Measurements from ENCODE around the gene FGF14. TPM values are rescaled to one million over a fixed set of nuclear protein-coding genes. Genes with fewer than 3 reads are reported as not detected.

FGF14 gene
- total RNA-seq, 4 donors from 2014 or later = under 0.01 to 2.4 (median 0.99) TPM

DNA sequence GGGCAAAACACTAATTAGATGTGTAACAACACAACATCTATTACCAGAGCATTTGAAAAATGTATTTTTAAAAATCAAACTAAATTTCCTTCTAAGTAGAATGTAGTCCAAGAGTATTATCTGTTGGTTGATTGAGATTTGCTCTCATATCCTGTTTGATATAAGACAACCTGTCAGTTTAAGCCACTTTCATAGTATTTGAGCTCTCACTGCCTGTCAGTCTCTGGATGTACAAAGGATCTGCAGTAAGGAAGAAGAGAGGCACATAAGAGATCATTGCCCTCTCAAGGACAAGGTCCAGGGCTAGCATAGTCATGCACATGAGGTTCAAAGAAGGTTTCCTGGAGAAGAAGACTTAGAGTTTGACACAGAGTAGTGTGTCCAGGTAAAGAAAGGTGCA lies 57.4 kb downstream of the FGF14 start:
- intact Hi-C loops (cut with DNase I; ENCODE audit: low total_unique reads) = no loop called here
- H3K4me3 ChIP-seq = no peak overlapping the region
- no peak for DNase-seq
- H3K27me3 ChIP-seq = no peaks in the 10 kb centered on the region
- H3K4me1 ChIP-seq = no peaks in the 10 kb centered on the region
- no peaks in the 10 kb centered on the region for H3K36me3 ChIP-seq
- in situ Hi-C loops (cut with MboI; ENCODE audit: low pct_ligation_motif_present in 1 of 4, low pct_unique_long_range_greater_than_20kb in 1 of 4, low sequenced_read_pairs in 3 of 4) = no loop called here
- no peak overlapping the region for H3K27ac ChIP-seq
- H3K9me3 ChIP-seq = no peaks in the 10 kb centered on the region
- TF ChIP-seq POLR2A (IDR thresholded peaks at IDR 0.05) (no peak), EP300 (IDR thresholded peaks at IDR 0.05; ENCODE audit: low read depth) (no peak), POLR2AphosphoS5 (IDR thresholded peaks at IDR 0.05) (no peak)
- TF ChIP-seq, protein P1, sequence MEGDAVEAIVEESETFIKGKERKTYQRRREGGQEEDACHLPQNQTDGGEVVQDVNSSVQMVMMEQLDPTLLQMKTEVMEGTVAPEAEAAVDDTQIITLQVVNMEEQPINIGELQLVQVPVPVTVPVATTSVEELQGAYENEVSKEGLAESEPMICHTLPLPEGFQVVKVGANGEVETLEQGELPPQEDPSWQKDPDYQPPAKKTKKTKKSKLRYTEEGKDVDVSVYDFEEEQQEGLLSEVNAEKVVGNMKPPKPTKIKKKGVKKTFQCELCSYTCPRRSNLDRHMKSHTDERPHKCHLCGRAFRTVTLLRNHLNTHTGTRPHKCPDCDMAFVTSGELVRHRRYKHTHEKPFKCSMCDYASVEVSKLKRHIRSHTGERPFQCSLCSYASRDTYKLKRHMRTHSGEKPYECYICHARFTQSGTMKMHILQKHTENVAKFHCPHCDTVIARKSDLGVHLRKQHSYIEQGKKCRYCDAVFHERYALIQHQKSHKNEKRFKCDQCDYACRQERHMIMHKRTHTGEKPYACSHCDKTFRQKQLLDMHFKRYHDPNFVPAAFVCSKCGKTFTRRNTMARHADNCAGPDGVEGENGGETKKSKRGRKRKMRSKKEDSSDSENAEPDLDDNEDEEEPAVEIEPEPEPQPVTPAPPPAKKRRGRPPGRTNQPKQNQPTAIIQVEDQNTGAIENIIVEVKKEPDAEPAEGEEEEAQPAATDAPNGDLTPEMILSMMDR (IDR thresholded peaks at IDR 0.05) = no peak

DNA sequence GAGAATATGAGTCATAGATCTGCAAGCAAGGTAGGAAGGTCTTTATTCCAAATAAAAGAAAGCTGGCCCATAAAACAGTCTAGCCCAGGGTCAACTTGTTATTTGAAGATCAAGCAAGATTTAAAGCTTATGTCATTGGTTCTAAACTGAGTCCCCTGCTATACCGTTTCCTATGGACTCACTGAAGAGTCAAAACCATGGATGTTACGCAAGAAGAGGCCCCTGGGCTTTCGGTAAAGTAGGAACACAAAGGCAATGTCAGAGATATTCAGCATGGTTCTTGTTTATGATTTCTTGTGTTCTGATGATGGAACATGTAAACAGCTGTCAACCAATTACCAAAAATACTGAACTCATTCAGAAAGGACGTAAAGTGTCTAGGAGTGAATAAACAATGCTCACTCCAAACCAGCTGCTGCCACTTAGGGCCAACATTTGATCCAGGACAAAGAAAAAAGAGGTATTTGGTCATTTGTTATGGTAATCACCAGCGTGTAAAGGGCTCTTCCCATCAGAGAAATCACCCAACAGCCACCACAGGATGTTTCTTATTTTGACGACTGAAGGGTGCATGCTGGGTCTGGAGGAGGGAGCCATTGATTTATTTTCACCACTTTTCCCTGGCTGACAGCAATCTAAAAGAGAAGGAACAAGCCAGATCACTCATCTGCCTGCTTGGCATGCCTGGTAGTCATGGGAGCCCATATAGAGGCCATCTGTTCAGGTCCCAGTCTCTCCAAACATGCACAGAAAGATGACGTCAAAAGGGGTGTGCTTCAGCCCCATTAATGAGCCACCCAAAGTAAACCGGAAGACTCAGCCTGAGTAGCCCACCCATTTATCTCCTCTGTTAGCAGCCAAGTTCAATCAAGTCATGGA lies 68.3 kb downstream of the FGF14 start:
- DNase-seq = no peak
- no peaks in the 10 kb centered on the region for H3K4me1 ChIP-seq
- no peaks in the 10 kb centered on the region for H3K9me3 ChIP-seq
- no peak overlapping the region for H3K4me3 ChIP-seq
- H3K27ac ChIP-seq = no peak overlapping the region
- WGBS, 2 donors (ENCODE audit: low coverage in 1 of 2) = 40 to 51% methylated on average over 5 to 8 of the region's 8 CpGs
- H3K36me3 ChIP-seq = no peaks in the 10 kb centered on the region
- H3K27me3 ChIP-seq = no peaks in the 10 kb centered on the region
- intact Hi-C loops (cut with DNase I; ENCODE audit: low total_unique reads) (no loop called here), in situ Hi-C loops (cut with MboI; ENCODE audit: low pct_ligation_motif_present in 1 of 4, low pct_unique_long_range_greater_than_20kb in 1 of 4, low sequenced_read_pairs in 3 of 4) (no loop called here)
- TF ChIP-seq POLR2AphosphoS5 (IDR thresholded peaks at IDR 0.05) = no peak
- no peak for TF ChIP-seq POLR2A (IDR thresholded peaks at IDR 0.05)
- TF ChIP-seq EP300 (IDR thresholded peaks at IDR 0.05; ENCODE audit: low read depth) = no peak

DNA sequence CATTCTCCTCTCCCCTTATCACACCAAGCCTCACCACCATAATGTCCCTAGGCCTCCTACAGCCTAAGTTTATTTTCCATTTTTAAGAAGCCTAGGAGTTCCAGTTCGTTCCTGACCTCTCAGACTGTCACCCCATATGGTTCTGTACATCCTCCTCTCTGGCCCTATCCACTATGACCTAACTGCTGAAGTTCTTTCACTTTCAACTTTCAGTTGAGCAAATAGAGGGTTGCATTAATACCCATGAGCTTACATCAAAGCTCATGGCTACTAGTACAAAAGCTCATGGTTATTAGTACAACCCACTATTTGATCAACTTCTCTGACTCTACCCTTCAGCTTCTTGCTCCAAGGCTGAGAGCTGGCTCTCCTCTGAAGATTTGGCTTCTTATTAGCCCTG lies 72.9 kb downstream of the FGF14 start:
- intact Hi-C loops (cut with DNase I; ENCODE audit: low total_unique reads) (no loop called here), in situ Hi-C loops (cut with MboI; ENCODE audit: low pct_ligation_motif_present in 1 of 4, low pct_unique_long_range_greater_than_20kb in 1 of 4, low sequenced_read_pairs in 3 of 4) (no loop called here)
- TF ChIP-seq POLR2A (IDR thresholded peaks at IDR 0.05) (no peak), POLR2AphosphoS5 (IDR thresholded peaks at IDR 0.05) (no peak), EP300 (IDR thresholded peaks at IDR 0.05; ENCODE audit: low read depth) (no peak)
- TF ChIP-seq, protein P1 (IDR thresholded peaks at IDR 0.05) = no peak
- 25 to 30% methylated on average over 1 of the region's 1 CpG for WGBS, 2 donors (ENCODE audit: low coverage in 1 of 2)
- Histone ChIP-seq H3K27ac (no peak overlapping the region), H3K4me1 (no peaks in the 10 kb centered on the region), H3K4me3 (no peak overlapping the region), H3K36me3 (no peaks in the 10 kb centered on the region), H3K9me3 (no peaks in the 10 kb centered on the region), H3K27me3 (no peaks in the 10 kb centered on the region)
- DNase-seq = no peak

DNA sequence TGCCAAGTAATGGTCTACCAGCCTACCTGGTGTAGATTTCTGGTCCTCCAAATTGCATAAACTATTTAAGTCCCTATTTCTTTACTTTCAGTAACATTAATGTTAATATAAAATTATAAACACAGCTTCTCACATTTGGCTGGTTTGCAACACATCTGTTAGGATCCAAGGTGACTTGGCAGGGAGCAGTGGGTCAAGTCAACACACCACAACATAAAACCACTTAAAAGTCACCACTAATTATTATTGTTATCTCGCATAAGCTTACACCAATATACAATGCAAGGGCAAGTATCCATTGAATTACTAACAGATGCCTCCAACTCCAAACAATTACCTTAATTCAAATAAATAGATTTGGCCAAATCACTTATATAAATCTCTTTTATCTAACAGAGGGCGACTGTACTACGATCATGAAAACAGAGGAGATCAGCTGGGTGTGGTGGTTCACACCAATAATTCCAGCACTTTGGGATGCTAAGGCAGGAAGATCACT lies 74.7 kb downstream of the FGF14 start:
- intact Hi-C loops (cut with DNase I; ENCODE audit: low total_unique reads) = no loop called here
- 62 to 67% methylated on average over 3 of the region's 3 CpGs for WGBS, 2 donors (ENCODE audit: low coverage in 1 of 2)

More for the DNA sequence above, 74.7 kb downstream of the FGF14 start:
- TF ChIP-seq POLR2AphosphoS5 (IDR thresholded peaks at IDR 0.05) (no peak), EP300 (IDR thresholded peaks at IDR 0.05; ENCODE audit: low read depth) (no peak), POLR2A (IDR thresholded peaks at IDR 0.05) (no peak)
- TF ChIP-seq, protein P1 (IDR thresholded peaks at IDR 0.05) = no peak
- Histone ChIP-seq H3K9me3 (no peaks in the 10 kb centered on the region), H3K27me3 (no peaks in the 10 kb centered on the region), H3K4me1 (no peaks in the 10 kb centered on the region), H3K36me3 (no peaks in the 10 kb centered on the region), H3K27ac (no peak overlapping the region), H3K4me3 (no peak overlapping the region)
- in situ Hi-C loops (cut with MboI; ENCODE audit: low pct_ligation_motif_present in 1 of 4, low pct_unique_long_range_greater_than_20kb in 1 of 4, low sequenced_read_pairs in 3 of 4) = no loop called here
- no peak for DNase-seq
